ENCODE results near the gene ATP2A3.

The ATP2A3 gene

GRCh38 chr17:3990386-3991127 lies 26.3 kb upstream of the ATP2A3 start:
- no peak for DNase-seq

GRCh38 chr17:3989041-3989886 lies 25.0 kb upstream of the ATP2A3 start:
- DNase-seq: no peak

GRCh38 chr17:3988297-3989040 lies 24.2 kb upstream of the ATP2A3 start:
- DNase-seq: no peak

- no peak for DNase-seq
These were observed 22.7 kb upstream of the ATP2A3 start for GRCh38 chr17:3986939-3987335.

GRCh38 chr17:3986270-3986938 lies 22.2 kb upstream of the ATP2A3 start:
- DNase-seq: no peak

- no peak for DNase-seq
These were observed 21.6 kb upstream of the ATP2A3 start for GRCh38 chr17:3985846-3986245.

- DNase-seq: no peak
These were observed 19.6 kb upstream of the ATP2A3 start for GRCh38 chr17:3983606-3984484.

GRCh38 chr17:3982541-3983017 lies 18.3 kb upstream of the ATP2A3 start:
- DNase-seq: no peak

GRCh38 chr17:3982113-3982512 lies 17.9 kb upstream of the ATP2A3 start:
- no peak for DNase-seq

- DNase-seq: no peak
These were observed 17.2 kb upstream of the ATP2A3 start for GRCh38 chr17:3981455-3981854.

GRCh38 chr17:3980381-3981014 lies 16.3 kb upstream of the ATP2A3 start:
- no peak for DNase-seq

GRCh38 chr17:3979290-3979611 lies 15.0 kb upstream of the ATP2A3 start:
- DNase-seq: no peak

GRCh38 chr17:3978421-3979289 lies 14.4 kb upstream of the ATP2A3 start:
- no peak for DNase-seq

GRCh38 chr17:3977387-3977786 lies 13.2 kb upstream of the ATP2A3 start:
- no peak for DNase-seq

- DNase-seq: no peak
These were observed 12.5 kb upstream of the ATP2A3 start for GRCh38 chr17:3976675-3977171.

GRCh38 chr17:3974980-3975379 lies 10.7 kb upstream of the ATP2A3 start:
- no peak for DNase-seq

GRCh38 chr17:3974138-3974687 lies 10.0 kb upstream of the ATP2A3 start:
- no peak for DNase-seq

- no peak for DNase-seq
These were observed 9.4 kb upstream of the ATP2A3 start for GRCh38 chr17:3973495-3974137.

GRCh38 chr17:3972931-3973330 lies 8.7 kb upstream of the ATP2A3 start:
- no peak for DNase-seq
